Hepatic stellate cell (primary cell): ENCODE results near the gene ARHGEF4.

Experiments
- DNase-seq: peaks from one replicate; pipeline ENCODE4 v3.0.0; 2011; ENCODE audit warnings: low spot score

The ARHGEF4 gene

GRCh38 chr2:131093006-131093695 lies 256.4 kb downstream of the ARHGEF4 start, which contains the start of gene FAM168B:
FAM168B (minus strand) TSS chr2:131093460; CDS start chr2:131082646, 10,814 bp downstream.
- peak; percentile 95 for DNase-seq

GRCh38 chr2:131093696-131094462 lies 257.2 kb downstream of the ARHGEF4 start:
- DNase-seq: no peak

- no peak for DNase-seq
Observed at GRCh38 chr2:131094463-131095281, 258.0 kb downstream of the ARHGEF4 start.
